Stimulated activated CD4-positive, alpha-beta T cell treated with anti-CD3 and anti-CD28 coated beads, Interleukin-4, amount 100 ng/mL, for 1 hour (primary cell): ENCODE measurements around the gene THEMIS2.
"Not testable (repeated sequence)": the region's sequence is repeated elsewhere in the genome, so short reads cannot be mapped to it uniquely, and the experiment has no call there.

Experiments used
- DNase-seq: peaks from one replicate; pipeline ENCODE4 v3.0.0-alpha.2; 2020

Gene THEMIS2

GRCh38 chr1:27872059-27872801 is at the start of gene THEMIS2:
THEMIS2 (plus strand) TSS chr1:27872544; CDS start chr1:27872572, 28 bp downstream.
- peak; percentile 85 for DNase-seq

GRCh38 chr1:27823784-27824183 is 48.6 kb upstream of the THEMIS2 start:
- DNase-seq: no peak

GRCh38 chr1:27824411-27824810 is 47.9 kb upstream of the THEMIS2 start:
- no peak for DNase-seq

- not testable (repeated sequence) for DNase-seq
These were observed 42.9 kb upstream of the THEMIS2 start for GRCh38 chr1:27829339-27829960.

GRCh38 chr1:27830621-27831440 is 41.5 kb upstream of the THEMIS2 start, which contains the start of gene PPP1R8:
PPP1R8 (plus strand) TSS chr1:27830782; CDS start chr1:27830836, 54 bp downstream.
- DNase-seq: peak; percentile 90

GRCh38 chr1:27831568-27832410 is 40.6 kb upstream of the THEMIS2 start:
- DNase-seq: no peak

- DNase-seq: no peak
These were observed 39.6 kb upstream of the THEMIS2 start for GRCh38 chr1:27832762-27833161.

GRCh38 chr1:27833470-27833869 is 38.9 kb upstream of the THEMIS2 start:
- DNase-seq: no peak

GRCh38 chr1:27835046-27835445 is 37.3 kb upstream of the THEMIS2 start:
- no peak for DNase-seq

- no peak for DNase-seq
These were observed 36.8 kb upstream of the THEMIS2 start for GRCh38 chr1:27835501-27835900.

GRCh38 chr1:27849951-27850350 is 22.4 kb upstream of the THEMIS2 start:
- DNase-seq: no peak

GRCh38 chr1:27855085-27855484 is 17.3 kb upstream of the THEMIS2 start:
- no peak for DNase-seq

GRCh38 chr1:27856561-27857343 is 15.6 kb upstream of the THEMIS2 start:
- no peak for DNase-seq

- DNase-seq: not testable (repeated sequence)
These were observed 14.8 kb upstream of the THEMIS2 start for GRCh38 chr1:27857552-27857951.

GRCh38 chr1:27858072-27858948 is 14.0 kb upstream of the THEMIS2 start:
- peak; percentile 87 for DNase-seq

- DNase-seq: no peak
These were observed 13.3 kb upstream of the THEMIS2 start for GRCh38 chr1:27858949-27859576.

- no peak for DNase-seq
These were observed 10.9 kb upstream of the THEMIS2 start for GRCh38 chr1:27861436-27861835.

- DNase-seq: no peak
These were observed 10.3 kb upstream of the THEMIS2 start for GRCh38 chr1:27862004-27862403.

- no peak for DNase-seq
These were observed 9.4 kb upstream of the THEMIS2 start for GRCh38 chr1:27862671-27863537.
